GM18868 (cell line): ENCODE data around the gene PCDHGA12.
"Not testable (repeated sequence)": the region's sequence is repeated elsewhere in the genome, so short reads cannot be mapped to it uniquely, and the experiment has no call there.

Experiments
- ATAC-seq: cut with Tn5 transposase; IDR thresholded peaks from one replicate; pipeline ENCODE4 v1.9.1; 2021; ENCODE audit warnings: mild to moderate bottlenecking, moderate library complexity; ENCODE audit not compliant: unreplicated experiment

The PCDHGA12 gene

GRCh38 chr5:141430332-141431113 lies at the start of gene PCDHGA12:
Gene PCDHGA12 (plus strand): TSS chr5:141430507. CDS start chr5:141430760, 253 bp downstream.
- ATAC-seq: peak; percentile 89

DNA sequence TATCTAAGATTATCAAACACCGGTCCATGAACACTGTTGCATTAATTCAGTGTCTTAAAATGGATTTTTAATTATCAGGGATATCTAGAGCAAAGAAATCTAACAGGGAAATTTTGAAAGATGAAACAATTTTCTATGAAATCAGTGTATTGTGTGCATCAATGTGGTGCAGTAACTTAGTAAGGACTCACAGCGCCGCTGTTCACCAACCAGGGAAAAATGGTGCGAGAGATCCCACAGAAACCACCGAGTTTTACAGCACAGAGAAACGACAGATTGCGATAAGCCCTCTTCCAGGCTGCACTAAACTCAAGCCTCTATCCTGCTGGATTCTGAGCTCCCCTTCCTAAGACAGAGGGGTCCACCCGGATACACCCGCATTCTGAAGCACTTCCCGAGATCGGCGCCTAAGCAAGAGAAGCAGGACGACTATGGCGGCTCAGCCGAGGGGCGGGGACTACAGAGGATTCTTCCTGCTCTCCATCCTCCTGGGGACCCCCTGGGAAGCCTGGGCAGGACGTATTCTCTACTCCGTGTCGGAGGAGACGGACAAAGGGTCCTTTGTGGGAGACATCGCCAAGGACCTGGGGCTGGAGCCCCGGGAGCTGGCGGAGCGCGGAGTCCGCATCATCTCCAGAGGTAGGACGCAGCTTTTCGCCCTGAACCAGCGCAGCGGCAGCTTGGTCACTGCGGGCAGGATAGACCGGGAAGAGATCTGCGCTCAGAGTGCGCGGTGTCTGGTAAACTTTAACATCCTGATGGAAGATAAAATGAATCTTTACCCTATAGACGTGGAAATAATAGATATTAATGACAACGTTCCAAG lies 47.6 kb upstream of the PCDHGA12 start, which contains the start of gene PCDHGA7:
PCDHGA7 (plus strand) TSS at position 274 of the 826 bp plus-strand sequence; CDS start at position 432, 158 bp downstream.
- peak; percentile 83 for ATAC-seq

DNA sequence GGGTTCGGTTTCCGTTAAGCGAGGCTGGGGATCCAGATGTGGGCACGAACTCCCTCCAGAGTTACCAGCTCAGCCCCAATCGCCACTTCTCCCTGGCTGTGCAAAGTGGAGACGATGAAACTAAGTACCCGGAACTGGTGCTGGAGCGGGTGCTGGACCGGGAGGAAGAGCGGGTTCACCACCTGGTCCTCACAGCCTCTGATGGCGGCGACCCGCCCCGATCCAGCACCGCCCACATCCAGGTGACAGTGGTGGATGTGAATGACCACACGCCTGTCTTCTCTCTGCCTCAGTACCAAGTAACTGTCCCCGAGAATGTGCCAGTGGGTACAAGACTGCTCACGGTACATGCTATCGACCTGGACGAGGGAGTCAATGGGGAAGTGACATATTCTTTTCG lies 47.0 kb upstream of the PCDHGA12 start:
- no peak for ATAC-seq

GRCh38 chr5:141384471-141385267 lies 45.6 kb upstream of the PCDHGA12 start:
- no peak for ATAC-seq

GRCh38 chr5:141387557-141388311 lies 42.6 kb upstream of the PCDHGA12 start, which contains the start of gene PCDHGB4:
Gene PCDHGB4 (plus strand): TSS chr5:141387698. CDS start chr5:141387885, 187 bp downstream.
- ATAC-seq: peak; percentile 89

DNA sequence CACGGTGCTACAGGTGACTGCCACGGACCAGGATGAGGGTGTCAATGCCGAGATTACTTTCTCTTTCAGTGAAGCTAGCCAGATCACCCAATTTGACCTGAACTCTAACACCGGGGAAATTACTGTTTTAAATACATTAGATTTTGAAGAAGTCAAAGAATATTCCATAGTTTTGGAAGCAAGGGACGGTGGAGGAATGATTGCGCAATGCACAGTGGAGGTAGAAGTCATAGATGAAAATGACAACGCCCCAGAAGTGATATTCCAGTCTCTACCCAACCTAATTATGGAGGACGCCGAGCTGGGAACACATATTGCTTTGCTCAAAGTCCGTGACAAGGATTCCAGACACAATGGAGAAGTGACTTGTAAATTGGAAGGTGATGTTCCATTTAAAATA lies 41.6 kb upstream of the PCDHGA12 start:
- no peak for ATAC-seq

DNA sequence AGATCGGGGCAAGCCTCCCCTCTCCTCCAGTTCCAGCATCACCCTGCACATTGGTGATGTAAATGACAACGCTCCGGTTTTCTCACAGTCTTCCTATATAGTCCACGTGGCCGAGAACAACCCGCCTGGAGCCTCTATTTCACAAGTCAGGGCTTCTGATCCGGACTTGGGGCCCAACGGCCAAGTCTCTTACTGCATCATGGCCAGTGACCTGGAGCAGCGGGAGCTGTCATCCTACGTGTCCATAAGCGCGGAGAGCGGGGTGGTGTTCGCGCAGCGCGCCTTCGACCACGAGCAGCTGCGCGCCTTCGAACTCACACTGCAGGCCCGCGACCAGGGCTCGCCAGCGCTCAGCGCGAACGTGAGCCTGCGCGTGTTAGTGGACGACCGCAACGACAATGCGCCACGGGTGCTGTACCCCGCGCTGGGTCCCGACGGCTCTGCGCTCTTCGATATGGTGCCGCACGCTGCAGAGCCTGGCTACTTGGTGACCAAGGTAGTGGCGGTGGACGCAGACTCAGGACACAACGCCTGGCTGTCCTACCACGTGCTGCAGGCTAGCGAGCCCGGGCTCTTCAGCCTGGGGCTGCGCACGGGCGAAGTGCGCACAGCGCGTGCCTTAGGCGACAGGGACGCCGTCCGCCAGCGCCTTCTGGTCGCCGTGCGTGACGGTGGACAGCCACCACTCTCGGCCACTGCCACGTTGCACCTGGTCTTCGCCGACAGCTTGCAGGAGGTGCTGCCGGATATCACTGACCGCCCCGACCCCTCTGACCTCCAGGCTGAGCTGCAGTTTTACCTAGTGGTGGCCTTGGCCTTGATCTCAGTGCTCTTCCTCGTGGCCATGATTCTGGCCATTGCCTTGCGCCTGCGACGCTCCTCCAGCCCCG lies 40.9 kb upstream of the PCDHGA12 start:
- ATAC-seq: no peak

DNA sequence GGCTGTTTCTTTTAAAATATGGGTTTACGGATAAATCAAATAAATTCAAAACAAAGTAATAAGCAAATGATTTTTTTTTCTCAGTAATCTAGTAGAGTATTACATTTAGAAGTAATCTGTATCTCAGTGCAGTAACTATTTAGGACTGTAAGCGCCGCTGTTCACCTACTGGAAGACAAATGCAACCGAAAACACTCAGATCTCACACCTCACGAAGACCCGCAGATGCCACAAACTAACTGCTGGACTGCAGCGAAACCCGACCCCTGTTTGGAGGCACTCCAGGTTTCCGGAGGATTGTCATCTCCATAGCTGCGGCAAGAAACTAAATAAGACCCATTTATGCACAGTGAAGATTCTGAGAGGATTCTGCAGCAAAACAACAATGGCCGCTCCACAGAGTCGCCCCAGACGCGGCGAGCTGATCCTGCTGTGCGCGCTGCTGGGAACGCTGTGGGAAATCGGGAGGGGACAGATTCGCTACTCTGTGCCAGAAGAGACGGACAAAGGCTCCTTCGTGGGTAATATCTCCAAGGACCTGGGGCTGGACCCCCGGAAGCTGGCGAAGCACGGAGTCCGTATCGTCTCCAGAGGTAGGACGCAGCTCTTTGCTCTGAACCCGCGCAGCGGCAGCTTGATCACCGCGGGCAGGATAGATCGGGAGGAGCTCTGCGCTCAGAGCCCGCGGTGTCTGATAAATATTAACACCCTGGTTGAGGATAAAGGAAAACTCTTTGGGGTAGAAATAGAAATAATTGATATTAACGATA lies 37.7 kb upstream of the PCDHGA12 start, which contains the start of gene PCDHGA8:
PCDHGA8 (plus strand) TSS at position 205 of the 770 bp plus-strand sequence; CDS start at position 386, 181 bp downstream.
- no peak for ATAC-seq

- ATAC-seq: no peak
Observed at GRCh38 chr5:141393267-141393666, 37.0 kb upstream of the PCDHGA12 start.

DNA sequence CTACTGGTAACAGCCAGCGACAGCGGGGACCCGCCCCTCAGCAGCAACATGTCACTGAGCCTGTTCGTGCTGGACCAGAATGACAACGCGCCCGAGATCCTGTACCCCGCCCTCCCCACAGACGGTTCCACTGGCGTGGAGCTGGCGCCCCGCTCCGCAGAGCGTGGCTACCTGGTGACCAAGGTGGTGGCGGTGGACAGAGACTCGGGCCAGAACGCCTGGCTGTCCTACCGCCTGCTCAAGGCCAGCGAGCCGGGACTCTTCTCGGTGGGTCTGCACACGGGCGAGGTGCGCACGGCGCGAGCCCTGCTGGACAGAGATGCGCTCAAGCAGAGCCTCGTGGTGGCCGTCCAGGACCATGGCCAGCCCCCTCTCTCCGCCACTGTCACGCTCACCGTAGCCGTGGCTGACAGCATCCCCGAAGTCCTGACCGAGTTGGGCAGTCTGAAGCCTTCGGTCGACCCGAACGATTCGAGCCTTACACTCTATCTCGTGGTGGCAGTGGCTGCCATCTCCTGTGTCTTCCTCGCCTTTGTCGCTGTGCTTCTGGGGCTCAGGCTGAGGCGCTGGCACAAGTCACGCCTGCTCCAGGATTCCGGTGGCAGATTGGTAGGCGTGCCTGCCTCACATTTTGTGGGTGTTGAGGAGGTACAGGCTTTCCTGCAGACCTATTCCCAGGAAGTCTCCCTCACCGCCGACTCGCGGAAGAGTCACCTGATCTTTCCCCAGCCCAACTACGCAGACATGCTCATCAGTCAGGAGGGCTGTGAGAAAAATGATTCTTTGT lies 35.7 kb upstream of the PCDHGA12 start:
- ATAC-seq: not testable (repeated sequence)

DNA sequence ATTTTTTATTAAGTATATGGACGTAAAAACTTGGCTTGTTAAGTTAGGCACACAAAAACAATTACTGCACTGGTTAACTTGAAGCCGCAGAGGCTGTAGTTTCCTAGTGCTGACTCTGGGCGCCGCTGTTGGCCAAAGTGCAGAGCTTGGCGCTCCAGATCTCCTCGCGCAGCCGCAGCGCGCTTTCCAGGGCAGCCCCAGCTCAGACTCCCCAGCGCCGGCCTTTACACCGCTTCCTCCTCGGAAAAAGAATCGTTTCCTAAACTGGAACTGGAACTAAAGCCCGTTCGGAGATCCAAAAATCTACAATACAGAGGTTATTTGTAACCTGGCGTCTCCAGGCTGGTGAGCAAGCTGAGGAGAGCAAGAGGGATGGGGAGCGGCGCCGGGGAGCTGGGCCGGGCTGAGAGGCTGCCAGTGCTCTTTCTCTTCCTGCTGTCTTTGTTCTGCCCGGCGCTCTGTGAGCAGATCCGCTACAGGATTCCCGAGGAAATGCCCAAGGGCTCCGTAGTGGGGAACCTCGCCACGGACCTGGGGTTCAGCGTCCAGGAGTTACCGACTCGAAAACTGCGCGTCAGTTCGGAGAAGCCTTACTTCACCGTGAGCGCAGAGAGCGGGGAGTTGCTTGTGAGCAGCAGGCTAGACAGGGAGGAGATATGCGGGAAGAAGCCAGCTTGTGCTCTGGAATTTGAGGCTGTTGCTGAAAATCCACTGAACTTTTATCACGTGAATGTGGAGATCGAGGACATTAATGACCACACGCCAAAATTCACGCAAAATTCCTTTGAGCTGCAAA lies 32.4 kb upstream of the PCDHGA12 start, which contains the start of gene PCDHGB5:
PCDHGB5 (plus strand) TSS at position 192 of the 796 bp plus-strand sequence; CDS start at position 373, 181 bp downstream.
- peak; percentile 97 for ATAC-seq

GRCh38 chr5:141398608-141399007 lies 31.7 kb upstream of the PCDHGA12 start:
- ATAC-seq: no peak

- ATAC-seq: no peak
Observed at GRCh38 chr5:141399555-141400258, 30.6 kb upstream of the PCDHGA12 start.

DNA sequence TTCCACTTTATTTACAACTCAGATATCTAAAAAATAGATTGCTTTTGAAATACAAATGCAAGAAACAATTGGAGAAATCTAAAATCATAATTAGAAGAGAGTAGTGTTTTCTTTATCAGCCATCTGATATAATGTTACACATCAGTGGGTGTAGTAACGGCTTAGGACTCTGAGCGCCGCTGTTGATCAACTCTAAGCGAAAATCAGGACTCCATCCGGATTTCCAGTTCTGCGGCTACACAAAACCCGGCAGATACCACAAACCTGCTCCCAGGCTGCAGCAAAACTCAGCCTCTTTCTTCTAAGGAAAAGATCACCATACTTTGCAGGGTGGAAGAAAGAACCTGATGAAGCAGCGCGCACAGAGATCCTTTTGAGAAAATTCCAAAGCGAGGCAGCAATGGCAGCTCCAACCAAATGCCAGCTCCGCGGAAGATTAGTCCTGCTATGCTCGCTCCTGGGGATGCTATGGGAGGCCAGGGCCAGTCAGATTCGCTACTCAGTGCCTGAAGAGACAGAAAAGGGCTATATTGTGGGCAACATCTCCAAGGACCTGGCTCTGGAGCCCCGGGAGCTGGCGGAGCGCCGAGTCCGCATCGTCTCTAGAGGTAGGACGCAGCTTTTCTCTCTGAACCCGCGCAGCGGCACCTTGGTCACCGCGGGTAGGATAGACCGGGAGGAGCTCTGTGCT lies 27.6 kb upstream of the PCDHGA12 start, which contains the start of gene PCDHGA9:
PCDHGA9 (plus strand) TSS at position 226 of the 691 bp plus-strand sequence; CDS start at position 401, 175 bp downstream.
- ATAC-seq: no peak

DNA sequence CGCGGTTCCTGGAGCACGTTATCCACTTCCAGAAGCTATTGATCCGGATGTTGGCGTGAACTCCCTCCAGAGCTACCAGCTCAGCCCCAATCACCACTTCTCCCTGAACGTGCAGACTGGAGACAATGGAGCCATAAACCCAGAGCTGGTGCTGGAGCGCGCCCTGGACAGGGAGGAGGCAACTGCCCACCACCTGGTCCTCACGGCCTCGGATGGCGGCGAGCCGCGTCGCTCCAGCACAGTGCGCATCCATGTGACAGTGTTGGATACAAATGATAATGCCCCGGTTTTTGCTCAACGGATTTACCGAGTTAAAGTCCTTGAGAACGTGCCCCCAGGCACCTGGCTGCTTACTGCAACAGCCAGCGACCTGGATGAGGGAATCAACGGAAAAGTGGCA lies 26.9 kb upstream of the PCDHGA12 start:
- no peak for ATAC-seq
